Activated CD4-positive, alpha-beta T cell treated with anti-CD3 and anti-CD28 coated beads for 24 hours (primary cell): ENCODE results near the gene VPS52.
"Not testable (repeated sequence)": the region's sequence is repeated elsewhere in the genome, so short reads cannot be mapped to it uniquely, and the experiment has no call there.

Source experiments
- DNase-seq, 2 donors: peaks; one replicate each; pipeline ENCODE4 v3.0.0-alpha.2; 2020; ENCODE audit warnings: low read depth in 2 of 2

The VPS52 gene

GRCh38 chr6:33305052-33305451, 33.4 kb upstream of the VPS52 start:
- DNase-seq = no peak

GRCh38 chr6:33304216-33304615, 32.5 kb upstream of the VPS52 start:
- DNase-seq = no peak

GRCh38 chr6:33301877-33302276, 30.2 kb upstream of the VPS52 start:
- DNase-seq = no peak

- DNase-seq = peak; percentile 90 to 91
Measured at GRCh38 chr6:33299237-33299944, 27.7 kb upstream of the VPS52 start.

GRCh38 chr6:33298773-33299236, 27.1 kb upstream of the VPS52 start, which contains the start of gene RGL2:
Gene RGL2 (minus strand): TSS chr6:33298942. CDS start chr6:33298610, 332 bp downstream.
- DNase-seq = no peak

GRCh38 chr6:33297956-33298772, 26.5 kb upstream of the VPS52 start:
- no peak for DNase-seq

- DNase-seq = no peak
Measured at GRCh38 chr6:33297406-33297955, 25.8 kb upstream of the VPS52 start.

GRCh38 chr6:33296797-33297405, 25.2 kb upstream of the VPS52 start:
- DNase-seq = no peak

- no peak for DNase-seq
Measured at GRCh38 chr6:33295621-33296369, 24.1 kb upstream of the VPS52 start.

GRCh38 chr6:33294086-33294823, 22.6 kb upstream of the VPS52 start:
- no peak for DNase-seq

GRCh38 chr6:33292996-33293682, 21.5 kb upstream of the VPS52 start:
- DNase-seq = no peak

- DNase-seq = no peak
Measured at GRCh38 chr6:33290459-33290858, 18.8 kb upstream of the VPS52 start.

GRCh38 chr6:33289784-33290315, 18.2 kb upstream of the VPS52 start:
- DNase-seq = no peak

GRCh38 chr6:33288921-33289783, 17.5 kb upstream of the VPS52 start, which contains the start of the genes PFDN6 and WDR46:
Gene PFDN6 (plus strand): TSS chr6:33289601. CDS start chr6:33289857, 256 bp downstream.
Gene WDR46 (minus strand): TSS chr6:33289239. CDS start chr6:33289170, 69 bp downstream.
- DNase-seq = peak; percentile 60 to 70

- DNase-seq = no peak
Measured at GRCh38 chr6:33288141-33288920, 16.7 kb upstream of the VPS52 start.

- no peak for DNase-seq
Measured at GRCh38 chr6:33286946-33287914, 15.6 kb upstream of the VPS52 start.

- not testable (repeated sequence) for DNase-seq
Measured at GRCh38 chr6:33285214-33285613, 13.5 kb upstream of the VPS52 start.
